NT2/D1 (cell line): ENCODE results near the gene TECPR2.

ENCODE experiments used
- DNase-seq: peaks from one replicate; pipeline ENCODE4 v3.0.0-alpha.2; 2011; ENCODE audit warnings: low read depth, low spot score
- H3K27me3 ChIP-seq: 2 replicates; pipeline ENCODE4 v1.6.0; 2011; ENCODE audit warnings: mild to moderate bottlenecking; ENCODE audit not compliant: insufficient read length, insufficient read depth
- H3K36me3 ChIP-seq: 2 replicates; pipeline ENCODE4 v1.6.1; 2011; ENCODE audit warnings: mild to moderate bottlenecking, low read length, mixed read lengths; ENCODE audit not compliant: insufficient read depth, insufficient read length
- H3K4me1 ChIP-seq: 2 replicates; pipeline ENCODE4 v1.5.1; 2011; ENCODE audit not compliant: insufficient read depth, insufficient read length
- H3K4me3 ChIP-seq: 2 replicates; pipeline ENCODE4 v1.5.1; 2011; ENCODE audit warnings: low read depth; ENCODE audit not compliant: insufficient read length
- H3K9ac ChIP-seq: 2 replicates; pipeline ENCODE4 v1.6.0; 2011; ENCODE audit warnings: low read depth; ENCODE audit not compliant: insufficient read length
- H3K9me3 ChIP-seq: 2 replicates; pipeline ENCODE4 v1.5.1; 2011; ENCODE audit warnings: mild to moderate bottlenecking, low read length; ENCODE audit not compliant: insufficient read depth
- SUZ12 ChIP-seq: IDR thresholded peaks from 2 replicates; pipeline ENCODE4 v1.6.1; 2011; ENCODE audit not compliant: insufficient read length, insufficient read depth; ENCODE audit errors: extremely low read depth
- YY1 ChIP-seq: IDR thresholded peaks from 2 replicates; pipeline ENCODE4 v1.6.1; 2011; ENCODE audit not compliant: insufficient read length, insufficient read depth
- ZNF274 ChIP-seq: IDR thresholded peaks from 2 replicates; pipeline ENCODE4 v1.6.1; 2011; ENCODE audit warnings: mild to moderate bottlenecking, low read depth, low read length

Gene TECPR2

DNA sequence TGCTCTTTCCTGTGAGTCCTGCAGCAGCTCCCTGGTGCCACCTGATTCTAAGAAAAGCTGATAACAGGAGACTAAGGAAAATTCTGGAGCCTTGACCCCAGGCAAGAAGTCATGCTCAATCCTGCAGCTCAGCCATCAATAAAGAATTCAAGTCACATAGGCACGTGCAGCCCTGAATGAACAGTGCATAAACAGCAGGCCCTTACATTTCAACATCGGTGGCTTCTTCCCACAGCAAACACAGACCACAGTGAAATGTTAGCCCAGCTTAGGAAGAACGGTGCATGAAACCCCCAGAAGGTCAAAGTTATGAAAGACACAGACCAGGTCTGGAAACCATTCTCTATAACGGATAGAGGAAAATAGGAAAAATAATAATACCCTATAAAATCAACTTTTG, 10.5 kb upstream of the TECPR2 start:
- peaks cover 60% of the 10 kb centered on the region for H3K36me3 ChIP-seq
- no peaks in the 10 kb centered on the region for H3K4me1 ChIP-seq
- no peak overlapping the region for H3K4me3 ChIP-seq
- no peaks in the 10 kb centered on the region for H3K9me3 ChIP-seq
- TF ChIP-seq SUZ12: no peak
- no peak for TF ChIP-seq YY1
- TF ChIP-seq ZNF274: no peak
- DNase-seq: no peak
- no peak overlapping the region for H3K9ac ChIP-seq
- H3K27me3 ChIP-seq: no peaks in the 10 kb centered on the region

DNA sequence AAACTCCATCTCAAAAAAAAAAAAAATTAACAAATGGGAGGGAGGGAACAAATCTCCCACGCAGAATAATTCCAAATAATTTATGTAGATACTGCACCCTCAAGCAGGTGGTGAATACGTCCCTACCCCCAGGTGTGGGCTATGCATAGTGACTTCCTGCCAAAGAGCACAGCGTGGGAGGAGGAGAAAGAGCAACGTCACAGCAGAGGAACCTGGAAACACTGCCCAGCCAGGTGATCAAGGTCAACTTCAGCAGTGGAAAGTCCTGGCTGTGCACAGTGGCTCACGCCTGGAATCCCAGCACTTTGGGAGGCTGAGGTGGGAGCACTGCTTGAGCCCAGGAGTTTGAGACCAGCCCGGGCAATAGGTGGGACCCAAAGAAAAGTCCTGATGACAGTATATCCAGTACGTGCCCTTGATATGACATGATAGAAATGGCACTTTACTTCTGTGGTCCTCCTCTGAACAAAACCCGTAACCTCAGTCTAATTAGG, 9.6 kb upstream of the TECPR2 start:
- no peak for DNase-seq
- Histone ChIP-seq H3K4me3 (no peak overlapping the region), H3K9ac (no peak overlapping the region), H3K9me3 (no peaks in the 10 kb centered on the region), H3K4me1 (no peaks in the 10 kb centered on the region), H3K27me3 (no peaks in the 10 kb centered on the region), H3K36me3 (peaks cover 62% of the 10 kb centered on the region)
- no peak for TF ChIP-seq YY1
- no peak for TF ChIP-seq SUZ12
- no peak for TF ChIP-seq ZNF274

DNA sequence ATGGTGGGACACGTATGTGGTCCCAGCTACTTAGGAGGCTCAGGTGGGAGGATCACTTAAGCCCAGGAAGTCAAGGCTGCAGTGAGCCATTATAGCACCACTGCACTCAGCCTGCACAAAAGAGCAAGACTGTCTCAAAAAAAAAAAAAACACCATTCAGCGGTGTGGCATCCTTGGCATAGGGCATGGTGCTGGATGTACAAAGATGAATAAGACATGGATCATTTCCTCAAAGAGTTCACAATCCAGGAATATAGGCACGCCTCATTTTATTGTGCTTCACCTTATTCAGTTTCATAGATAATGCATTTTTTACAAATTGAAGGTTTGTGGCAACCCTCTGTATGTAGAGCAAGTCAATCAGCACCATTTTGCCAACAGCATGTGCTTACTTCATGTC, 6.5 kb upstream of the TECPR2 start:
- Histone ChIP-seq H3K4me1 (no peaks in the 10 kb centered on the region), H3K27me3 (no peaks in the 10 kb centered on the region), H3K9me3 (no peaks in the 10 kb centered on the region), H3K4me3 (no peak overlapping the region), H3K36me3 (peaks cover 66% of the 10 kb centered on the region), H3K9ac (no peak overlapping the region)
- TF ChIP-seq YY1: no peak
- no peak for TF ChIP-seq ZNF274
- TF ChIP-seq SUZ12: no peak
- no peak for DNase-seq

DNA sequence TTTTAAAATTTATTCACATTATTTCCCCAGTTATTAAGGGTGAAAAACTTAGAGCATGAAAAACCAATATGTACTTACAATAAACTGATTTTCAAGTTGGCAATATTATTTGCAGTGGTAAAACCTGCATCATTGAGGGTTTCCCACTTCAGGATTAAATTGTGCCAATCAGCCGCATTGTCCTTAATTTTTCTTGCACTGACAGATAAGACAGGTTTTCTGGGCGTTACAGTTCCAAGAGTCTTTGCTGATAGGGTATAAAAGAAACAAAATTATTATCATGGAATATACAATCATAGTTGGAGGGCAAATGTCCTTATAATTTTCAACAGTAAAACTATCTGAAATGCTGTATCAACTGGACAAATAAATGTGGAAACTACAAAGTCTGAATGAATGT, 3.4 kb upstream of the TECPR2 start:
- peaks cover 54% of the 10 kb centered on the region for H3K36me3 ChIP-seq

GRCh38 chr14:102360388-102360787, 2.4 kb upstream of the TECPR2 start:
- H3K36me3 ChIP-seq: peaks cover 44% of the 10 kb centered on the region
- no peaks in the 10 kb centered on the region for H3K4me1 ChIP-seq
- no peak overlapping the region for H3K9ac ChIP-seq
- H3K9me3 ChIP-seq: no peaks in the 10 kb centered on the region
- no peak for DNase-seq
- no peak for TF ChIP-seq YY1
- no peak for TF ChIP-seq SUZ12
- TF ChIP-seq ZNF274: no peak
- no peak overlapping the region for H3K4me3 ChIP-seq
- no peaks in the 10 kb centered on the region for H3K27me3 ChIP-seq

More for the DNA sequence above, 3.4 kb upstream of the TECPR2 start:
- Histone ChIP-seq H3K4me1 (no peaks in the 10 kb centered on the region), H3K4me3 (no peak overlapping the region), H3K9ac (no peak overlapping the region), H3K9me3 (no peaks in the 10 kb centered on the region), H3K27me3 (no peaks in the 10 kb centered on the region)
- no peak for TF ChIP-seq ZNF274
- no peak for TF ChIP-seq SUZ12
- TF ChIP-seq YY1: no peak
- no peak for DNase-seq

DNA sequence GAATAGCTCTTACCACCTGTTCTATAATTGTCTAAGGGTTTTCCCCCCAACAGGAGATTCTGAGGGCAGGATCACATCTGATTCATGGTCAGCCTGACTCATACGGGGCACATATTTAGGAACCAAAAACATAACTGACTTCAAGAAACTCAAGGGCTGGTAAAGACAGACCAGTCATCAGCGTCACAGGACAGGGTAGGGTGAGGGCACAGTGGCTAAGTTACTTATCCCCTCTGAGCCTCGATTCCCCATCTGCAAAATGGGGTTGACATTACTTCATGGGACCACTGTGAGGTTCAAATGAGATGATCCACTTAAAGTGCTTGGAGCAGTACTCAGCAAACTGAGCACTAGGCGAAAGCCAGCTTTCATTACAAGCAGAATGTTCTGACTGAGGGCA, 657 bp upstream of the TECPR2 start:
- no peaks in the 10 kb centered on the region for H3K4me1 ChIP-seq
- H3K9me3 ChIP-seq: no peaks in the 10 kb centered on the region
- TF ChIP-seq YY1 (no peak), SUZ12 (no peak), ZNF274 (no peak)
- no peaks in the 10 kb centered on the region for H3K27me3 ChIP-seq
- H3K9ac ChIP-seq: peak overlapping the region; percentile 90
- no peak for DNase-seq
- H3K36me3 ChIP-seq: peaks cover 31% of the 10 kb centered on the region
- H3K4me3 ChIP-seq: peak overlapping the region; percentile 55

DNA sequence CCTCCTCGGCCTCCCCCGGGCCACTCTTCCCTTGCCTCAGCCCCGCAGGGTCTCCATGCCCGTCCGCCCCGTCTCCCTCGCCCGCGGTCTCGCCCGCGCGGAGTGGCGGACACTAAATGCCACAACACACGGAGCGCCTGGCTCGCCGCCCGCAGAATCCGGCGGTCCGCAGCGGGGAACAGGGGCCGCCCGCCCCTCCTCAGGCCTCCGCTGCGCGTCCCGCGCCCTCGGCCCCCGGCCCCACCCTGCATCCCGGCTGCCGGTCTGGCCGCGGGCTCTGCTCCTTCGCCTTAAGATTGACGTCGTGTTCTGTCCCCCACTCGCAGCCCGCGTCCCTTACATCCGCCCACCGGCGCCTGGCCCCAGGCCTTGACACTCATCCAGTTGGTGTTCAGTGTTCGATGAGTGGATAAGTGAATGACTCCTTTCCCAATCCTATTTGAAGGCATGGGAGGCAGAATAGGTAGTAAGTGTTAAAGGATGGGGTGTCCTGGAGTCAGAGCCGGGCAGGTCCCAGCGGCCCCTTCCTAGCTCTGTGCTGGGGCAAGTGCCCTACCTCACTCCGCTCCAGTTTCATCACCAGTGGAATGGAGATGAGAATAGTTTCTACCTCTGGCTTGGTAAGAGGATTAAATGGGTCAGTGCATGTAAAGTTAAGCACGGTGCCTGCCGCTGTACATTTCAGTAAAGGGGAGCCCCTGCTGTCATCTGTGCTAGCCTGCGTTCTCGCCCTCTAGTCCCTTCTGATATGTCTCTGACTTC, 622 bp downstream of the TECPR2 start:
- no peak for TF ChIP-seq ZNF274
- no peak for TF ChIP-seq SUZ12
- TF ChIP-seq YY1: no peak
- Histone ChIP-seq H3K9ac (peak overlapping the region; percentile 86), H3K27me3 (no peaks in the 10 kb centered on the region), H3K4me1 (no peaks in the 10 kb centered on the region), H3K36me3 (peaks cover 20% of the 10 kb centered on the region), H3K9me3 (no peaks in the 10 kb centered on the region), H3K4me3 (peak overlapping the region; percentile 55)
- no peak for DNase-seq
